HL-60 (cell line): Measurements from ENCODE around the gene TUG1.

Experiments
- DNase-seq, 2 experiments: peaks; one replicate each; pipeline ENCODE4 v3.0.0-alpha.2; 2010 to 2020; ENCODE audit warnings: low read depth in 1 of 2, low spot score in 1 of 2
- H3K27ac ChIP-seq: fragments of 250-450 bp; sonication (Bioruptor Pico); replicated peaks from 2 replicates; pipeline ENCODE4 v1.5.1; 2020; ENCODE audit warnings: mild to moderate bottlenecking, moderate library complexity
- H3K27me3 ChIP-seq: fragments of 250-450 bp; sonication (Bioruptor Pico); 2 replicates; pipeline ENCODE4 v1.5.1; 2021; ENCODE audit warnings: mild to moderate bottlenecking, moderate library complexity; ENCODE audit not compliant: insufficient read depth, poor library complexity, severe bottlenecking
- H3K4me3 ChIP-seq: replicated peaks from 2 replicates; pipeline ENCODE4 v1.5.1; 2011; ENCODE audit warnings: mild to moderate bottlenecking, control low read depth, low read length; ENCODE audit not compliant: insufficient read depth
- GABPA ChIP-seq: IDR thresholded peaks from 2 replicates; pipeline ENCODE4 v1.6.1; 2012; ENCODE audit warnings: low read depth
- POLR2AphosphoS5 ChIP-seq: IDR thresholded peaks from 2 replicates; pipeline ENCODE4 v1.6.1; 2012; ENCODE audit warnings: low read depth
- REST ChIP-seq: IDR thresholded peaks from 2 replicates; pipeline ENCODE4 v1.6.1; 2012; ENCODE audit warnings: low read depth; ENCODE audit not compliant: insufficient replicate concordance
- SPI1 ChIP-seq: IDR thresholded peaks from 2 replicates; pipeline ENCODE4 v1.6.1; 2012; ENCODE audit warnings: low read depth, mild to moderate bottlenecking, borderline replicate concordance
- TF ChIP-seq, protein P1 (sequence below): IDR thresholded peaks from one replicate; pipeline ENCODE4 v1.5.1; 2011; ENCODE audit warnings: low read length, control low read depth, inconsistent platforms; ENCODE audit not compliant: insufficient read depth

The TUG1 gene

GRCh38 chr22:30931541-30932300 is 37.3 kb upstream of the TUG1 start:
- Histone ChIP-seq H3K4me3 (no peak overlapping the region), H3K27me3 (no peaks in the 10 kb centered on the region), H3K27ac (no peak overlapping the region)
- DNase-seq = no peak
- TF ChIP-seq REST = no peak
- no peak for TF ChIP-seq POLR2AphosphoS5
- TF ChIP-seq, protein P1, sequence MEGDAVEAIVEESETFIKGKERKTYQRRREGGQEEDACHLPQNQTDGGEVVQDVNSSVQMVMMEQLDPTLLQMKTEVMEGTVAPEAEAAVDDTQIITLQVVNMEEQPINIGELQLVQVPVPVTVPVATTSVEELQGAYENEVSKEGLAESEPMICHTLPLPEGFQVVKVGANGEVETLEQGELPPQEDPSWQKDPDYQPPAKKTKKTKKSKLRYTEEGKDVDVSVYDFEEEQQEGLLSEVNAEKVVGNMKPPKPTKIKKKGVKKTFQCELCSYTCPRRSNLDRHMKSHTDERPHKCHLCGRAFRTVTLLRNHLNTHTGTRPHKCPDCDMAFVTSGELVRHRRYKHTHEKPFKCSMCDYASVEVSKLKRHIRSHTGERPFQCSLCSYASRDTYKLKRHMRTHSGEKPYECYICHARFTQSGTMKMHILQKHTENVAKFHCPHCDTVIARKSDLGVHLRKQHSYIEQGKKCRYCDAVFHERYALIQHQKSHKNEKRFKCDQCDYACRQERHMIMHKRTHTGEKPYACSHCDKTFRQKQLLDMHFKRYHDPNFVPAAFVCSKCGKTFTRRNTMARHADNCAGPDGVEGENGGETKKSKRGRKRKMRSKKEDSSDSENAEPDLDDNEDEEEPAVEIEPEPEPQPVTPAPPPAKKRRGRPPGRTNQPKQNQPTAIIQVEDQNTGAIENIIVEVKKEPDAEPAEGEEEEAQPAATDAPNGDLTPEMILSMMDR = no peak
- no peak for TF ChIP-seq GABPA
- no peak for TF ChIP-seq SPI1

DNA sequence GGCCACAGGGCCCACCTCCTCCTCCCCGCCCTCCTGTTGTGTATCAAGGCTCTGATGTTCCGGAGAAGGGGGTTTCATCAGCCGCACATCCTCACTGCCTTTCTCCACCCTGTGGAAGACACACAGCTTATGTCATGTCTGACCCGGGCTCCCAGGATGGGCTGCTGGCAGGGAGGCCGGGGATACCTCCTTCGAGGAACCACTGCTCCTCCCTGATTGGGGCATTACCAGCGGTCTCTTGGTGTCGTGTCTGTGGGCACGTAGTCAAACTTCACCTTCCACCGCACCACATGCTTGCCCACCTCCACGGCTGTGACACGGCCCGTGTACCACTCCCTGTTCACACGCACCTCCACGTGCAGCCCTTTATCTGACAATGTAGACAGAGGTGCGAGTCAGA is 36.4 kb upstream of the TUG1 start:
- no peak for TF ChIP-seq POLR2AphosphoS5
- TF ChIP-seq GABPA = no peak
- no peak for TF ChIP-seq SPI1
- TF ChIP-seq REST = no peak
- TF ChIP-seq, protein P1 = no peak
- Histone ChIP-seq H3K4me3 (no peak overlapping the region), H3K27ac (no peak overlapping the region), H3K27me3 (no peaks in the 10 kb centered on the region)
- no peak for DNase-seq

GRCh38 chr22:30933457-30933856 is 35.6 kb upstream of the TUG1 start:
- no peaks in the 10 kb centered on the region for H3K27me3 ChIP-seq
- TF ChIP-seq SPI1 (no peak), POLR2AphosphoS5 (no peak), REST (peak; percentile 82), GABPA (no peak)
- TF ChIP-seq, protein P1 = no peak
- no peak overlapping the region for H3K4me3 ChIP-seq
- H3K27ac ChIP-seq = no peak overlapping the region
- DNase-seq = no peak
